Renal cortex interstitium (tissue), 11 donors: ENCODE data around the gene NCBP3. TPM values are rescaled to one million over a fixed set of nuclear protein-coding genes. Genes with fewer than 3 reads are reported as not detected.
"Not testable (repeated sequence)": the region's sequence is repeated elsewhere in the genome, so short reads cannot be mapped to it uniquely, and the experiment has no call there.

Experiments
- DNase-seq, 11 donors: peaks; one replicate each; pipeline ENCODE4 v3.0.0-alpha.2; 2013; ENCODE audit warnings: low read depth in 9 of 11, low spot score in 4 of 11; ENCODE audit errors: extremely low read depth in 1 of 11
- polyA plus RNA-seq, 3 donors: library from polyadenylated mRNA; unstranded; fragments of 120-200 nt; gene quantifications; one replicate each; pipeline ENCODE4 v1.2.1, GENCODE V29; 2013; ENCODE audit not compliant: insufficient read length in 3 of 3

NCBP3 gene
- polyA plus RNA-seq, 3 donors, result 83.1 to 122 (median 83.7) TPM

DNA sequence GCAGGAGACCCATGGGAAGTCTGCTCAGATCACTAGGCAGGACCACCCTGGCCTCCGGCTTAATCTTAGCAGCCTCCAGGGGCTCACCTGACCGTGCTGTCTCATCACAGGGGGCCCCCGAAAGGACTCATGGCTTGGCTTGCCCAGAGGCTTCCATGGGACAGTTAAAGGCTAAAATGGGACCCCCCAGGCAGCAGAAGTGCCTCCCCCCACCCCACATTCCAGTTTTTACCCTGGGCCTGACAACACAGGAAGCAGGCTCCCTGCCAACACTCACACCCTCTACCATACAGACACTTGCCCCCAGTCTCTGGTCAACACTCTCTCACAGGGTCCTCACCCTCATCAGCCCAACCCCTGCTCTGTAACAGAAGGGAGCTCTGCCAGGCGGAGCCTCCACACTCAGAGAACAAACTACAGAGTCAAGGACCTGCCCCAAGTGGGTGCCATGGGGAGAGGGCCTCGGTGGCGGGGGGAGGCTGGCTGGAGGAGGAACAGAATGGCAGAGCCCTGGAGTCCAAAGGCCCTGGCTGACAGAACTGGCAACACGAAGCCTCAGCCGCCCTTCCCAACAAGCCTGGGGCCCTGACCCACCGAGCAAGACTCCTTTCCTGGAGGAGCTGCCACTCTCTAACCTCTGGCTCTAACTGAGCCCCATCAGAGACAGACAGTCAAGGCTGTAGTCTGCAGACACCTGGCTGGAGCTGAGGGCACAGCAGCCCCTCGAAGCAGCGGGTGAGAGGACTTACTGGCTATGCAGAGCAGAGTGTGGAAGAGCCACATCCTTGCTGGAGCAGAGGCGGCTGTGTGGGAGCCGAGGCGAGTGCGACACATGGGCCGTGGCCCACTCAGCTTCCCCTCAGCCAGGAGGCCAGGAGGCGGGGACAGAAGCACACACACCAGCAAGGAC, 45.4 kb downstream of the NCBP3 start, which contains the start of gene ITGAE:
TSS of gene ITGAE (minus strand) at position 827 of the 910 bp plus-strand sequence. CDS start at position 783, 44 bp downstream.
- DNase-seq, result no peak

DNA sequence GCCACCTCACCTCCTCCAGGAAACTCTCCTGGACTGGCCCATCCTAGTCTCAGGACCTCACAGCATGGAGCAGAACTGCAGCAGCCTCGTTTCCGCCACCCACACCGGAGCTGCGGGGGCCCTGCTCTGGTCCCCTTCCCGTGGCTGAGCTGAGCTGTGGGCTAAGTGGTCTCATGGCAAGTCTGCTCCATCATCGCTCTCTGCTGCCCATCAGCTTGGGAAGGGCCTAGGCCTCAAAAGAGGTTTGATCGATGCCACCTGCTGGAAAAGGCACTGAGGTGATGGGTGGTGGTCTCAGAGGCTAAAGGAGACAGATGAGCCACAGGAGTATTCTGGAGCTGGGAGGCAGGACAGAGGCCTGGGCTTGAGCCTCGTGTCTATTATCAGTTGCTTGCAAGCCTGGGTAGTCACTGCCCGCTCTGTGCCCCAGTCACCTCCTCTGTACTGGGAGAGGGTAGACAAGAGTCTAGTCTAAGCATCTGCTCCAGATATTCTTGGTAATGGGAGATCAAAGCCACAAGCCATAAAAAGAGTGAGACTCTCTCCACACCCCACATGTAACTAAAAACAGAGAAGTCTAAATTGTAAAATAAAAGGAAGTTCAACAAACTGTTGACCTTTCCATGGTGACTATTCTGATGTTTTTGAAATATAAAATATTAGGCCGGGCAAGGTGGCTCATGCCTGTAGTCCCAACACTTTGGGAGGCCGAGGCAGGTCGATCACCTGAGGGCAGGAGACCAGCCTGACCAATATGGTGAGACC, 46.7 kb downstream of the NCBP3 start:
- no peak for DNase-seq

DNA sequence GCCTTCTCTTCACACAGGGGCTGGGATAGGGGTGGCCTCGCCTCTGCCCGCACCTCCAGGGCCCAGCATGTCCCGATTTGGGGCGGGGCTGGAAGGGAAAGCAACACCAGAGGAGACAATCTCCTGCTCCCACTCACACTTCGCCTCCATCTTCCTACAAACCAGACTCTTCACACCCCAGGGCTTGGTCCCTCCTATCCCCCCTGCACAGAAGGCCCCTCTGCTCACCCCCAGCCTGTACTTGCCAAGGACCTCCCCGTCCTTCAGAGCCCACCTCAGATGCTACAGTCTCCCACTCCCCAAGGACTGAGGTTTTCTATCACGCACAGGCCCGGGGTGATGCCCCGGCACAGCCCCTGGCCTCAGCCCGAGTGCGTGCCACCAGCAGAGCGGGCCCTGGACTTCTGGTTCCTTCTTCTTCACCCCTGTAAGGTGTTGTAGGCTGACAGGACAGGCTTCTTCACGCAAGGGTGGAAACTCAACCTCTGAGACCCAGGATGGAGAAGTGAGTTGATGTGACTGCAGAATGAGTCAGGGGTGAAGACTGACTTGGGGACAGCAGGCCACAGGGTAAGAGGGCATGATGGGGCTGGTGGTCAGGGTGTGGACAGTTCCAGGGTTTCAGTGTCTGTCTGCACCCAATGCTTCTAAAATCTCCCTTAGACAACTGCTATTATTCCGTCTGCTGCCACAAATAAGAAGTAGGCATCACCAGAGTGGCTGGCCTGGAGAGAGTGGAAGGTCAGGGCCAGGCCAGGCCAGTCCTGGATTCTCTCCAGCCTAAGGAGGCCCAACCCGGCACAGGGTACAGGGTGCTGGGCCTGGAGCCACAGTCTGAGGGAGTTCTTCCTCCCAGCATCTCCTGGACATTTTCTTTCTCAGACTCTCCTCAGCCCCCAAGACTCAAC, 47.5 kb downstream of the NCBP3 start:
- no peak for DNase-seq

DNA sequence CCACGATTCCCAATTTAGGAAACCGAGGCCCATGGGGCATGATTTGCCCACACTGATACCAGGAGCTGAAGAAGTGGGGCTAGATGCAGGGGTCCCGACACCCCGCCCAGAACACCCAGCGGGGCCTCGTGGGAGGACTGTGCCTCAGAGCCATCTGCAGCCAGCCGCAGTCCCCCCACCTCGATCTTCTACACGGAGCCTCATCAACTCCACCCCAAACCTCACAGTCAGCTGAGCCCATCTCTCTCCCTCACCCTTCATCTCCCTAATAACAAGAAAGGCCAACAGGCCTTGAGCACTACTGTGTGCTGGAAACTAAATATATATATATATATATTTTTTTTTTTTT, 49.2 kb downstream of the NCBP3 start:
- no peak for DNase-seq

DNA sequence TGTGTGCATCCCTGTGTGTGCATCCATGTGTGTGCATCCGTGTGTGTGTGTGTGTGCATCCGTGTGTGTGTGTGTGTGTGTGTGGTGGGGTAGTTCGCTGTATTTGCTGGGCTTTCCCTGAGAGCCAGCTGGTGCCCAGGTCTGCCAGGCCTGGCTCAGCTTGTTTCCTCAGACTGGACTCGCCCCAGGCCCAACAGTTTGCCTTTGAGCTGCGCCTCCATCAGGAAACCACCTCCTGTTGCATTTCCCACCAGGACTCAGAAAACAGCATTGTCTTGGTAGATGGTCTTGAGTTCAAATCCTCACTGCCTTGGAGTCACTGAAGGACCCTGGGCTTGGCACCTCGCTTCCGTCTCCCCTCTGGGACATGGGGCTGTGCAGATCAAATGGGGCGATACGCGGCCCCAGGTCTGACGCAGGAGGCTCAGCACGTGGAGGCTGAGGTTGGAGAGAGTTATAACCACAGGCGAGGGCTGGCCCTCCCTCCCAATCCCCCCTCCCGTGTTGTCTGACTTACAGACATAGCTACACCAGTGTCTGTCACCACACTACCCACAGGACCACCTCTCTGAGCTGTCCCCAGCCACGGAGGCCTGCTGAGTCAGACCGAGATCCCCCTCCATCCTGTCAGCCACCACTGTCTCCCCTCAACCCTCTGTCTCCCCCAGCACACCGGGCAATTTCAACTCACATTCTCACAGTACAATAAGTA, 49.8 kb downstream of the NCBP3 start:
- no peak for DNase-seq

DNA sequence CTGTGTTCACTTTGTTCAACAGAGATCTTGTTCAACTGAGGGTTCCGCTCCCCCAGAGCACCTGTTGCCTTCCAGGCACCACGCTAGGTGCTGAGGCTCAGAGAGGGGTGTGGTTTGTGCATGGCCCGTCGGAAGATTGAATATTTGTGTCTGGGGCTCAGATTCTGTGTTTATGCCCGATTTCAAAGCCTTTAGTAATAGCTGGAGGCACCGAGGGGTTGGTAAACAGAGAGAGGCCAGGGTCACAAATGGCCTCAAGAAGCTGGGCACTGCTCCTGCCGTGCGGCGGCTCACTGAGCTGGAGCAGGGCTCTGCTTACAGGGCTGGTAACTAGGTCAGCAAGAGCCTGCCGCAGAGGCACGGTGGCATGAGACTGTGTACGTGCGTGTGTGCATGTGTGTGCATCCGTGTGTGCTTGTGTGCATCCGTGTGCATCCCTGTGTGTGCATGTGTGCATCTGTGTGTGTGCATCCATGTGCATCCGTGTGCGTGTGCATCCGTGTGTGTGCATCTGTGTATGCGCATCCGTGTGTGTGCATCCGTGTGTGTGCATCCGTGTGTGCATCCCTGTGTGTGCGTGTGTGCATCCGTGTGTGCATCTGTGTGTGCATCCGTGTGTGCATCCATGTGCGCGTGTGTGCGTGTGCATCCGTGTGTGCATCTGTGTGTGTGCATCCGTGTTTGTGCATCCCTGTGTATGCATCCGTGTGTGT, 50.5 kb downstream of the NCBP3 start:
- DNase-seq, result no peak

DNA sequence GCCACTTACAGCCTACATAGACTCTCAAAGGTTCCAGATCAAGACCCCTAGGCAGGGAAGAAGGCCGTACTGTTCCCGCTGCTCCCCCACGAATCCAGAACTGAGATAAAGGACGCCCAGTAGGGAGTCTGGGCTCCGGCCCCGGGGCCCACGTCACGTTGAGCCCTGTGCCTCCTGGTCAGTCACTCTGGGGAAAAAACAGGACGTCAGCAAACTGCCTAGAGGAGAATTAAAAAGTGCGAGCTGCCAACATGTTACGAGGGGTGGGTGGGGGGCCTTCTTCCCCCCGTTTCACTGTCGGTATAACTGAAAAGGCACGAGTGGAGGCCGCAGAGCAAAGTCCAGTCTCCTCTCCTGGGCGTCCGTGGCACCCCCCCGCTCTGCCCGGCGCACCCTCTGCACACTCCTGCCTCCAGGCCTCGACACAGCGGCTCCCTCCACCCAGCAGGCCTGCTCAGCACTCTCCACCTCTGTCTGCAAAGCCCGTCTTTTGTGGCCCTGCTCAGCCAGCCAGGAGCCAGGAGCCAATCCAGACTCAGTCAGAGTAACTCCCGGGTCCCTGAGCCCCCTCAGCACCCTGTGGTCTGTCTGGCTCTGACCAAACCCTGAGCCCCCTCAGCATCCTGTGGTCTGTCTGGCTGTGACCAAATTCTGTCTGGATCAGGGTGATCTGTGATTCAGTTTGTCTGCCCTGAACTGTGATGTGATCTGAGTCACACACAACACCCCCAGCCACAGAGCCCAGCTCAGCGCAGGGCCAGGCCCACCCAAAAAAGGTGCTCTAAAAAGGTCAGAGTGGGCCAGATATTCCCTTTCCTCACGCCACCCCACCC, 51.3 kb downstream of the NCBP3 start:
- no peak for DNase-seq

DNA sequence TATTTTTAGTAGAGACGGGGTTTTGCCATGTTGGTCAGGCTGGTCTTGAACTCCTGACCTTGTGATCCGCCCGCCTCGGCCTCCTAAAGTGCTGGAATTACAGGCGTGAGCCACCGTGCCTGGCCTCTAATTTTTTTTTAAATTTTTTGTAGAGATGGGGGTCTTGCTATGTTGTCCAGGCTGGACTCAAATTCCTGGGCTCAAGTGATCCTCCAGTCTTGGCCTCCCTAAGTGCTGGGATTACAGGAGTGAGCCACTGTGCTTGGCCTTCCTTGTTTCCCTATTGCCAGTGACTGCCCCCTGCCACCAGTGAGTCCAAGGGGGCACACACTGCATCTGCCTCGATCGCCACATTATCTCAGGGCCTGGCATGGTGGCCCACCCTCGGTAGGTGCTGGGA, 51.9 kb downstream of the NCBP3 start:
- not testable (repeated sequence) for DNase-seq

DNA sequence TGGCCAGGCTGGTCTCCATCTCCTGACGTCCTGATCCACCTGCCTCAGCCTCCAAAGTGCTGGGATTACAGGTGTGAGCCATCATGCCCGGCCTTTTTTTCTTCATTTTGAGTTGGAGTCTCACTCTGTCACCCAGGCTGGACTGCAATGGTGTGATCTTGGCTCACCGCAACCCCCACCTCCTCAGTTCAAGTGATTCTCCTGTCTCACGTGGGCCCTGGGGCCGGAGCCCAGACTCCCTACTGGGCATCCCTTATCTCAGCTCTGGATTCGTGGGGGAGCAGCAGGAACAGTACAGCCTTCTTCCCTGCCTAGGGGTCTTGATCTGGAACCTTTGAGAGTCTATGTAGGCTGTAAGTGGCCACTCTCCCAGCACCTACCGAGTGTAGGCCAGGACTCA, 52.8 kb downstream of the NCBP3 start:
- DNase-seq, result not testable (repeated sequence)

DNA sequence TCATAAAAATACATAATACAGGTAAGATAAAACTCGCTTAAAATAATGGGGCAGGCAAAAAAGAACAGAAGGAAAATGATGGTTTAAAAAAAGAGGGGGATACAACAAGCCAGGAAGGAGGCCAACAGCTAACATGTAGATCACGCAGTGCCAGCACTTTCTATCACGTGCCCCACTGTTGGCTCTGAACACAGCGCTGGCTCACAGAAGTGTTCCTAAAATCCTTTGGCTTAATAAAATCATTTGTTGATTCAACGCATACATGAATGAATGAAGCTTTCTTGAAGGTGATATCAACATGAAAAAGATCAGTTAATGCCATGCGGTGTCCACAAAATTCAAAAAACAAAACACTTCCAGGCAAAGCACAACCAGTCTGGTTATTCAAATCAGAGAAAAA, 53.6 kb downstream of the NCBP3 start:
- no peak for DNase-seq

DNA sequence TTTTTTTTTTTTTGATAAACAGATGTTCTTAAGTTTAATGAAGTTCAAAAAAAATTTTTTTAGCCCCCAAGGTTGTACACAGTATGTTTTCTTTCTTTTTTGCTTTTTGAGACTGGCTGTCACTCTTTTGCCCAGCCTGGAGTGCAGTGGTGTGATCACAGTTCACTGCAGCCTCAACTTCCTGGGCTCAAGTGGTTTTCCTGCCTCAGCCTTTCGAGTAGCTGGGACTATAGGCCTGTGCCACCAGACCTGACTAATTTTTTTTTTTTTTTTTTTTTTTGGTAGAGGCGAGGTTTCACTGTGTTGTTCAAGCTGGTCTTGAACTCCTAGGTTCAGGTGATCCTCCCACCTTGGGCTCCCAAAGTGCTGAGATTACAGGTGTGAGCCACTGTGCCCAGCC, 57.8 kb downstream of the NCBP3 start:
- DNase-seq, result no peak

DNA sequence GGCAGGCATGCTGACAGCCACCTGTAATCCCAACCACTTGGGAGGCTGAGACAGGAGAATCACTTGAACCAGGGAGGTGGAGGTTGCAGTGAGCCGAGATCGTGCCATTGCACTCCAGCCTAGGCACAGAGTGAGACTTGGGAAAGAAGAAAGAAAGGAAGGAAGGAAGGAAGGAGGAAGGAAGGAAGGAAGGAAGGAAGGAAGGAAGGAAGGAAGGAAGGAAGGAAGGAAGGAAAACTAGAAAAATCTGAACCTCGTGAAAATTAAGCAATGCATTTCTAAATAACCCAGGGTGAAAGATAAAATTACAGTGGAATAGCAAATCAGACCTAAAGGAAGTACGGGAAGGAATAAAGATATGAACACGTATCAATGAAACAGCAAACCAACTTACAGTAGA, 60.7 kb downstream of the NCBP3 start:
- not testable (repeated sequence) for DNase-seq

DNA sequence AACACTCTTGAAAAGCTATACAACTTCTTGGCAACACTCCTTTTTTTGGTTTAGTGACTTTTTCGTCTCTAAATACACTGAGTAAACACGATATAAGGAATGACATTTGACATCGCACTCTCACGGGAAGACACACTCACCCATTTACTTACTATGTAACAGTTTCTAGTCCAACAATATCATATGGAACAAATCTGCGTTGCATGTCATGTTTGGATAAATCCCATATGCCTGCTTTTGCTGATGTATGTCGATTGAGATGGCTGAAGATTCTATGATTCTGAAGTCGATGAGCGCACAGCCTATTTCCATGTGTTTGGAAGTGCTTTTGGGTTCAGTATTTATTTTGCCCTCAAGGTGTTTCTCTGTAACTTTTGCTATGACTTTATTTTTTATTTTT, 63.3 kb downstream of the NCBP3 start:
- no peak for DNase-seq

DNA sequence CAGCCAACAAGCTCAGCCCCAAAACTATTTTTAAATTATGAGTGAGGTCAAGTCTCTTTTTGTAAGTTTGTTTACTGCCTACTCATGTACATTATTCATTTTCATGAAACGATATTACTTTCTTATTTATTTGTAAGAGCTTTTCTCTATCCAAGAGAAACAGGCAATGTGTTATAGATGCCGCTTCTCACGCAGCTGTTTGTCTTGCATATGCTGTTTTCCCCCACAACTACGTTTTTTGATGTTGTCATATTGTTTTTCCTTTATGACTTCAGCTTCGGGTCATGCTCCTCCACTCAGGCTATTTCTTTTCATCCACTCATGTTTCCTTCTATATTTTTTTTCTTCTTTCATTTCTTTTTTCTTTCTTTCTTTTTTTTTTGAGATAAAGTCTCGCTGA, 65.1 kb downstream of the NCBP3 start:
- DNase-seq, result no peak

DNA sequence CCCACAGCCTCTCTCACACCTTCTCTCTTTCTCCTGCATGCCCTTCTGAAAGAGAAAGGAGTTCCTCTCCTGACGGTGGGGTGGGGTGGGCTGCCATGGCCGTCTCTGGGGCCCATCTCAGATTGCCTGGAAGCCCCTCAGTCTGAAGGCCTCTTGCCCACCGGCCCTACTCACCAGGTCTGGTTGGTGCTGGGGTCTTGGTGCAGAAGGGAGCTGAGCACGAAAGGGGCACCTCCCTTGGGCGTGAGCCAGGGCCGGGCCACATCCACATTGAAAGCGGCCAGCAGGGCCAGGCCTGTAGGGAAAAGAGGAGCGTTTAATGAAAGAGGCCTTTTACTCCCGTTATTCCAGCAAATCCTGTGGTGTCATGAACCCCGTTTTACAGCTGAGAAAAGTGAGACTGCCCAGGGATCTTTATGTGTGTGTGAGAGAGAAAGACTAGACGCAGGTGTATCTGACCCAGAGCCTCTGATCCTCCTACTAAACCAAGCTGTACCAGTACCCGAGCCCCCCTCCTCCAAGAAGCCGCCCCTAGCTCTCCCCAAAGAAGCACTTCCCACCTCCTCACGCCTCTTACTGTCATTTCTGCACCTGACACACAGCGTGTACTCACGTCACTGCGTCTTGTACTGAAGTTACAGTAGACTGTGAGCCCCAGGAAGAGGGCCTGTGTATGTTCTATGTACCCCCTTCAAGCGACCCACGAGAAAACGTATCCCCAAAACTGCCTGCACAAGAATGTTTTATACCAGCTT, 68.5 kb downstream of the NCBP3 start:
- DNase-seq, result no peak

DNA sequence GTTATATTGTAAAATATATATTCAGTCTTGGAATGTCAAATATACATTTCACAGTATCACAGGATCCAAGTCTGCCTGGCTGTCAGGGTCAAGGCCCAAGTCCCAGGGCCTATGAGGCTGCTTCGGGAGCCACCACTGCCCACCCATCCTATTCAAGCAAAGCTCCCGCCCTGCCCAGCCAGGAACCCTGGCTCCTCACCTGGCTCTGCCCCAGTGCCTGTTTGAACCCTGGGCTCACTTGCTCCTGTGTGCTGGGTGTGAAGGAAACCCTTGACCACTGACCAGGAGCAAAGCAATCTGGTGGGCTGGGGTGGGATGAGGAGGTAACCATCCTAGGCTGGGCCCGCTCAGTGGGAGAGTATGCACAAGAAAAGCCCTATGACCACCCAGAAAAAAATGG, 72.1 kb downstream of the NCBP3 start:
- no peak for DNase-seq

DNA sequence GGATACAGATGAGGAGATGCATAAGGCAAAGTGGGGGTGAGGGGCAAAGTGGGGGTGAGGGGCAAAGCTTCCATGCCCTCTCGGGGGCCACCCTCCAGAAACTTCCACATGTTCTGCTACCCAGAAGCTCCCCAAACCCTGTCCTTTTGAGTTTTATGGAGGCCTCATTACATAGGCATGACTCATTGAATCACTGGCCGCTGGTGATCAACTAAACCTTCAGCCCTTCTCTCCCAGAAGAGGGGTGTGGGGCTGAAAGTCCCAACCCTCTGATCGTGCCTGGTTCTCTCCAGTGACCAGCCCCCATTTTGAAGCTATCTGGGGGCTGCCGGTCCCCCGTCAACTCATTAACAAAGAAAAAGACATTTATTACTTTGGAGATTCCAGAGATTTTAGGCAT, 72.5 kb downstream of the NCBP3 start:
- no peak for DNase-seq
